K562 (cell line): Measurements from ENCODE around the gene PABPC5. TPM values are rescaled to one million over a fixed set of nuclear protein-coding genes. Genes with fewer than 3 reads are reported as not detected.

Source experiments
- ATAC-seq: fragments of 200-7000 bp; cut with Tn5 transposase; 3 replicates; pipeline ENCODE4 v1.9.1; 2020; ENCODE audit warnings: moderate library complexity
- Bru-seq: library from RNA; stranded (reverse); fragments of 400-500 nt; gene quantifications from one replicate; lab custom pipeline; 2021; lab: Mats Ljungman, UMichigan
- BruChase-seq, 2 experiments: library from RNA; stranded (reverse); fragments of 400-500 nt; gene quantifications; one replicate each; lab custom pipeline; 2021; lab: Mats Ljungman, UMichigan
- BruUV-seq: library from RNA; stranded (reverse); fragments of 400-500 nt; replicated peaks from 2 replicates; lab custom pipeline; 2021; lab: Mats Ljungman, UMichigan
- CTCF ChIA-PET: fragments of 300-600 bp; formaldehyde crosslinking; extraction: SDS; loops from one replicate; lab custom pipeline; 2021; ENCODE audit warnings: low intra/inter-chr PET ratio; lab: Yijun Ruan, JAX
- POLR2A ChIA-PET: fragments of 300-600, 350-650 bp; sonication (Branson Sonifier 250); formaldehyde crosslinking; extraction: SDS; loops from one replicate; lab custom pipeline; 2021; ENCODE audit warnings: antibody characterized with exemption, inconsistent platforms; lab: Yijun Ruan, JAX
- DNase-seq, 4 experiments: peaks; one replicate each; pipeline versions ENCODE4 v3.0.0 to v3.0.0-alpha.2; 2011 to 2018; ENCODE audit warnings: low spot score in 3 of 4, mixed read lengths in 3 of 4; ENCODE audit errors: extremely low read depth in 1 of 4
- FAIRE-seq: peaks from 2 replicates; lab custom pipeline; 2011; peaks lifted over from hg19 to GRCh38; lab: Jason Lieb, UNC
- H2AFZ ChIP-seq: 2 replicates; pipeline ENCODE4 v1.6.0; 2011; ENCODE audit warnings: low read depth, low read length, control low read depth, inconsistent platforms
- H3K27ac ChIP-seq: fragments of 200-600 bp; 3 replicates; pipeline ENCODE4 v1.8.0; 2011; ENCODE audit warnings: low read depth, mild to moderate bottlenecking, control low read depth, inconsistent platforms, low read length, moderate library complexity, mixed read lengths; ENCODE audit errors: extremely low read depth
- H3K27me3 ChIP-seq, 2 experiments: fragments of 300-600 bp in 1 of 2; 2 replicates in 1 of 2; 3 replicates in 1 of 2; pipeline versions ENCODE4 v1.6.0 to v1.8.0; 2011; ENCODE audit warnings: inconsistent platforms in 2 of 2, low read length in 2 of 2, mild to moderate bottlenecking in 1 of 2, mixed read lengths in 1 of 2, moderate library complexity in 1 of 2; ENCODE audit not compliant: control insufficient read depth in 2 of 2, insufficient read depth in 2 of 2
- H3K36me3 ChIP-seq: fragments of 300-600 bp; 3 replicates; pipeline ENCODE4 v1.8.0; 2011; ENCODE audit warnings: mild to moderate bottlenecking, low read length, inconsistent platforms; ENCODE audit not compliant: control insufficient read depth, insufficient read depth
- H3K4me1 ChIP-seq, 2 experiments: fragments of 200-600 bp in 1 of 2; replicated peaks in 1 of 2; 2 replicates in 1 of 2; 3 replicates in 1 of 2; pipeline versions ENCODE4 v1.5.1 to v1.8.0; 2011; ENCODE audit warnings: inconsistent platforms in 2 of 2, low read length in 2 of 2, mild to moderate bottlenecking in 1 of 2, mixed read lengths in 1 of 2, moderate library complexity in 1 of 2; ENCODE audit not compliant: control insufficient read depth in 2 of 2, insufficient read depth in 2 of 2
- H3K4me2 ChIP-seq: 2 replicates; pipeline ENCODE4 v1.6.1; 2011; ENCODE audit warnings: low read length, control low read depth, inconsistent platforms, mixed read lengths; ENCODE audit not compliant: insufficient read depth
- H3K4me3 ChIP-seq: fragments of 200-600 bp; sonication (generic), shearing (Covaris generic); 2 replicates; pipeline ENCODE4 v1.5.1; 2016; ENCODE audit warnings: control low read depth, inconsistent platforms
- H3K79me2 ChIP-seq: fragments of 200-600 bp; 3 replicates; pipeline ENCODE4 v1.8.0; 2011; ENCODE audit warnings: low read length, inconsistent platforms; ENCODE audit not compliant: control insufficient read depth, insufficient read depth
- H3K9ac ChIP-seq, 2 experiments: 2 replicates each; pipeline versions ENCODE4 v1.6.0 to v1.6.1; 2011; ENCODE audit warnings: low read depth in 2 of 2, low read length in 2 of 2, control low read depth in 1 of 2, inconsistent platforms in 1 of 2, mild to moderate bottlenecking in 1 of 2, mixed read lengths in 1 of 2; ENCODE audit not compliant: insufficient read depth in 1 of 2
- H3K9me1 ChIP-seq: one replicate; pipeline ENCODE4 v1.6.0; 2011; ENCODE audit warnings: inconsistent platforms, mild to moderate bottlenecking, low read length, moderate library complexity; ENCODE audit not compliant: control insufficient read depth, insufficient read depth
- H3K9me3 ChIP-seq: replicated peaks from 2 replicates; pipeline ENCODE4 v1.5.1; 2011; ENCODE audit warnings: low read depth, low read length, inconsistent platforms; ENCODE audit not compliant: control insufficient read depth, insufficient read depth
- H4K20me1 ChIP-seq: replicated peaks from 2 replicates; pipeline ENCODE4 v1.6.1; 2011; ENCODE audit warnings: low read length, inconsistent platforms, mixed read lengths; ENCODE audit not compliant: control insufficient read depth, insufficient read depth
- BCLAF1 ChIP-seq, 2 experiments: fragments of 450-650 bp in 1 of 2; IDR thresholded peaks; 2 replicates each; pipeline ENCODE4 v1.6.1; 2011 to 2017; ENCODE audit warnings: low read depth in 2 of 2, antibody characterized with exemption in 1 of 2, borderline replicate concordance in 1 of 2, low read length in 1 of 2, mild to moderate bottlenecking in 1 of 2, mixed read lengths in 1 of 2; ENCODE audit not compliant: control insufficient read depth in 1 of 2
- BRD4 ChIP-seq: fragments of 200-600 bp; sonication (generic); IDR thresholded peaks from 2 replicates; pipeline ENCODE4 v1.6.1; 2017; ENCODE audit warnings: inconsistent platforms
- MYNN ChIP-seq, 2 experiments: sonication (generic); formaldehyde crosslinking in 1 of 2; IDR thresholded peaks; 2 replicates each; pipeline versions ENCODE4 v1.5.0 to v1.6.1; 2016 to 2020; ENCODE audit warnings: antibody characterized with exemption in 1 of 2, missing genetic modification reagents in 1 of 2
- NCOA6 ChIP-seq: fragments of 450-650 bp; IDR thresholded peaks from 2 replicates; pipeline ENCODE4 v1.6.1; 2017; ENCODE audit warnings: mild to moderate bottlenecking
- PTRF ChIP-seq: fragments of 450-650 bp; IDR thresholded peaks from 2 replicates; pipeline ENCODE4 v1.6.1; 2016; ENCODE audit warnings: mild to moderate bottlenecking, missing genetic modification characterization, missing compliant biosample characterization
- ZNF668 ChIP-seq: fragments of 250-450 bp; sonication (Bioruptor Pico); IDR thresholded peaks from 2 replicates; pipeline ENCODE4 v1.8.0; 2022; ENCODE audit warnings: mild to moderate bottlenecking, inconsistent platforms
- WGBS: fragments of 100-300 bp; shearing (Covaris generic); methylation state at CpG from one replicate; pipeline ENCODE4 v1.1.6; 2016; ENCODE audit warnings: low coverage, mixed read lengths; ENCODE audit not compliant: insufficient coverage; ENCODE audit errors: missing lambda C conversion rate; 5-methylcytosine and 5-hydroxymethylcytosine counted together
- in situ Hi-C: fragments of 300-500 bp; cut with MboI; formaldehyde crosslinking; loops from 4 replicates; pipeline ENCODE4 v1.15.0; 2018; ENCODE audit warnings: inconsistent platforms, mixed read lengths
- intact Hi-C: fragments of 100-400 bp; cut with micrococcal nuclease; formaldehyde crosslinking; loops from 2 replicates; pipeline ENCODE4 v1.14.2; 2022
- long read RNA-seq, 3 experiments: library from polyadenylated mRNA in 2 of 3; library from RNA in 1 of 3; unstranded in 2 of 3; stranded (forward) in 1 of 3; transcript quantifications; one replicate each; pipeline ENCODE4 v2.0.0, GENCODE V29; 2019 to 2022
- polyA minus RNA-seq, 3 experiments: library from RNA; depleted of rRNA, polyadenylated mRNA; stranded (reverse); fragments of >200 nt; gene quantifications; 2 replicates each; pipeline ENCODE4 v1.2.3, GENCODE V29; 2011
- polyA plus RNA-seq, 8 experiments: library from polyadenylated mRNA; depleted of rRNA in 4 of 8; stranded (reverse) in 5 of 8; unstranded in 3 of 8; fragments of >200 nt; fragmentation: Nextera tagmentation in 2 of 8; fragmentation: Illumina TruSeq in 1 of 8; extraction: Ambion mirVana in 2 of 8; extraction: Trizol in 1 of 8; gene quantifications; 2 replicates each; pipeline versions ENCODE4 v1.2.1 to v1.2.3, GENCODE V29; 2011 to 2014; ENCODE audit warnings: inconsistent platforms in 1 of 8, missing spikeins in 1 of 8
- total RNA-seq, 7 experiments: library from RNA; depleted of rRNA in 6 of 7; stranded (reverse); fragments of >200 nt in 6 of 7; fragmentation: Illumina TruSeq in 2 of 7; extraction: Trizol in 2 of 7; gene quantifications; 2 replicates each; pipeline versions ENCODE4 v1.2.1 to v1.2.3, GENCODE V29; 2011 to 2021; ENCODE audit warnings: low replicate concordance in 1 of 7
- TF ChIP-seq, protein P1 (sequence below): sonication (generic); formaldehyde crosslinking; IDR thresholded peaks from 2 replicates; pipeline ENCODE4 v1.4.0; 2020; ENCODE audit warnings: mild to moderate bottlenecking, missing genetic modification reagents
- TF ChIP-seq, protein P2 (sequence below): fragments of 450-650 bp; IDR thresholded peaks from 2 replicates; pipeline ENCODE4 v1.6.1; 2017; ENCODE audit warnings: mild to moderate bottlenecking, moderate library complexity
- TF ChIP-seq, protein P3 (sequence below): sonication (generic); formaldehyde crosslinking; IDR thresholded peaks from 2 replicates; pipeline ENCODE4 v1.8.0; 2023; ENCODE audit warnings: mild to moderate bottlenecking, missing genetic modification reagents

The PABPC5 gene
- total RNA-seq (2011; cell fraction: chromatin; rRNA removed; ENCODE audit: low replicate concordance), result not detected in 2 replicates
- total RNA-seq (2011; cell fraction: nucleolus; rRNA removed), result not detected in 2 replicates
- not detected in 2 replicates for total RNA-seq (2011; cell fraction: nucleoplasm; rRNA removed)
- total RNA-seq (2014; rRNA removed) (not detected in 2 replicates), total RNA-seq (2014; rRNA removed; fragmentation: Illumina TruSeq; extraction: Trizol) (not detected in 2 replicates), total RNA-seq (2015; rRNA removed; fragmentation: Illumina TruSeq; extraction: Trizol) (not detected in 2 replicates), total RNA-seq (2021) (not detected in 2 replicates), polyA plus RNA-seq (2011; rRNA removed) (not detected in 2 replicates), polyA plus RNA-seq (2014; fragmentation: Illumina TruSeq; extraction: Trizol) (not detected in 2 replicates), polyA plus RNA-seq (2014; fragmentation: Nextera tagmentation; extraction: Ambion mirVana) (not detected), polyA plus RNA-seq (2014; rRNA removed) (not detected in 2 replicates), polyA minus RNA-seq (2011; rRNA and poly(A)+ RNA removed) (not detected in 2 replicates), Bru-seq, nascent RNA (not detected), BruChase-seq, experiment 1, labeled RNA remaining after a 2-hour chase (not detected), BruChase-seq, experiment 2, labeled RNA remaining after a 6-hour chase (percentile 21 among the genes with signal in this experiment)
- polyA plus RNA-seq (2011; cell fraction: cytosol; rRNA removed), result not detected in 2 replicates
- polyA plus RNA-seq (2011; cell fraction: nucleus; rRNA removed), result not detected in 2 replicates
- not detected in 2 replicates for polyA plus RNA-seq (2012)
- not detected in 2 replicates for polyA minus RNA-seq (2011; cell fraction: cytosol; rRNA and poly(A)+ RNA removed)
- not detected in 2 replicates for polyA minus RNA-seq (2011; cell fraction: nucleus; rRNA and poly(A)+ RNA removed)
- long read RNA-seq, experiment 1, result 0 reads
- long read RNA-seq, experiment 2, result 0 reads
- long read RNA-seq, experiment 3, result 0 reads

DNA sequence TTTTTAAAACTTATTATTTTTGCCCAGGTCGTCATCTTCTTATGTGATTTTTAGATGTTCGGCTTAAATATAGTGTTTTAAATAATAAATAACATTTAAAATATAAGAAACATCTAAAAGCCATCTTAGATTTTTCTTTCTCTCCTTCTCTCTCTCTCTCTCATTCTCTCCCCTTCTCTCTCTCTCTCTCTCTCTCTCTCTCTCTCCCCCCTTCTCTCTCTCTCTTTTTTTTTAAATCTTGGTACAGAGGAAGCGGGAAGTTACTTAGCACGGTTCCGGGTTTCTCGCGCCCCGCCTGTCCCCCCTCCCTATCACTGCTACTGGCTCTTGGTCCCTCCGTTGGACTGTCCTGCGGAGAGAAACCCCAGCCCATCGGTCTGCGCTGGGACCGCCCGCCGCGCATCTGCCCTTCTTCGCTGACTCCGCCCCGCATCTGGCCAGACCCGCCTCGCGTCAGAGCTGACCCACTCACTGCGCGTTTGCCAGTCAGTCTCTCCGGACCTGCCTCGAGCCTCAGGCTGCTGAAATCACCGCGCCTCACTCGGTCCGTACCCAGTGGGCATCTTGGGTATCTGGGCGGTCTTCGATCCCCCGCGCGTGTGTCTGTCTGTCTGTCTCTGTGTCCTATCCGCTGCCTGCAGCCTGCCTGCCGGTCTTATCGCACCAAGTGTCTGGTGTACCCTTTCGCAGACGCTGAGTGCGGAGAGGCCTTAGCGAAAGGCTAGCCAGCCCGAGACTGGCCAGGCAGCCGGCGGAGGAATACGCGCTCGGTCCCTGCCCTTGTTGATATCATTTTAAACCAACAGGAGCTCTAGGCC lies at the start of gene PABPC5:
Gene PABPC5 (plus strand): TSS at position 489 of the 818 bp plus-strand sequence. CDS start 739 bp downstream, outside the sequence.
- H3K4me2 ChIP-seq, result no peak within 1 kb of the TSS
- CTCF ChIA-PET, result no interaction called here
- in situ Hi-C loops, result no loop called here
- intact Hi-C loops, result no loop called here
- POLR2A ChIA-PET, result no interaction called here
- H3K4me1 ChIP-seq, result no peaks in the 10 kb centered on the region
- H4K20me1 ChIP-seq, result no peaks in the 10 kb centered on the region
- no TSS peak for BruUV-seq
- no peaks in the 10 kb centered on the region for H3K9me1 ChIP-seq
- H3K27ac ChIP-seq, result no peak within 1 kb of the TSS
- no peak within 1 kb of the TSS for H3K9ac ChIP-seq
- 7% methylated on average over 20 of the region's 48 CpGs for WGBS
- no peaks in the 10 kb centered on the region for H3K27me3 ChIP-seq
- ATAC-seq (no peak), DNase-seq (no peak), FAIRE-seq (no peak)
- H2AFZ ChIP-seq, result no peak within 1 kb of the TSS
- H3K9me3 ChIP-seq, result no peaks in the 10 kb centered on the region
- no peak within 1 kb of the TSS for H3K4me3 ChIP-seq
- no peaks in the 10 kb centered on the region for H3K79me2 ChIP-seq
- no peaks in the 10 kb centered on the region for H3K36me3 ChIP-seq
- TF ChIP-seq, protein P1, sequence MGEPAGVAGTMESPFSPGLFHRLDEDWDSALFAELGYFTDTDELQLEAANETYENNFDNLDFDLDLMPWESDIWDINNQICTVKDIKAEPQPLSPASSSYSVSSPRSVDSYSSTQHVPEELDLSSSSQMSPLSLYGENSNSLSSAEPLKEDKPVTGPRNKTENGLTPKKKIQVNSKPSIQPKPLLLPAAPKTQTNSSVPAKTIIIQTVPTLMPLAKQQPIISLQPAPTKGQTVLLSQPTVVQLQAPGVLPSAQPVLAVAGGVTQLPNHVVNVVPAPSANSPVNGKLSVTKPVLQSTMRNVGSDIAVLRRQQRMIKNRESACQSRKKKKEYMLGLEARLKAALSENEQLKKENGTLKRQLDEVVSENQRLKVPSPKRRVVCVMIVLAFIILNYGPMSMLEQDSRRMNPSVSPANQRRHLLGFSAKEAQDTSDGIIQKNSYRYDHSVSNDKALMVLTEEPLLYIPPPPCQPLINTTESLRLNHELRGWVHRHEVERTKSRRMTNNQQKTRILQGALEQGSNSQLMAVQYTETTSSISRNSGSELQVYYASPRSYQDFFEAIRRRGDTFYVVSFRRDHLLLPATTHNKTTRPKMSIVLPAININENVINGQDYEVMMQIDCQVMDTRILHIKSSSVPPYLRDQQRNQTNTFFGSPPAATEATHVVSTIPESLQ (CRISPR knock-in tag), result no peak
- TF ChIP-seq BRD4 (no peak), BCLAF1 (IDR thresholded peaks at IDR 0.05; ENCODE audit: borderline replicate concordance in 1 of 2, control insufficient read depth in 1 of 2, low read depth in 2 of 2, low read length in 1 of 2) (no peak), PTRF (tag) (no peak), NCOA6 (no peak), ZNF668 (CRISPR knock-in tag) (no peak), MYNN (IDR thresholded peaks at IDR 0.05) (no peak), MYNN (CRISPR knock-in tag; IDR thresholded peaks at IDR 0.05) (no peak)
- TF ChIP-seq, protein P2, sequence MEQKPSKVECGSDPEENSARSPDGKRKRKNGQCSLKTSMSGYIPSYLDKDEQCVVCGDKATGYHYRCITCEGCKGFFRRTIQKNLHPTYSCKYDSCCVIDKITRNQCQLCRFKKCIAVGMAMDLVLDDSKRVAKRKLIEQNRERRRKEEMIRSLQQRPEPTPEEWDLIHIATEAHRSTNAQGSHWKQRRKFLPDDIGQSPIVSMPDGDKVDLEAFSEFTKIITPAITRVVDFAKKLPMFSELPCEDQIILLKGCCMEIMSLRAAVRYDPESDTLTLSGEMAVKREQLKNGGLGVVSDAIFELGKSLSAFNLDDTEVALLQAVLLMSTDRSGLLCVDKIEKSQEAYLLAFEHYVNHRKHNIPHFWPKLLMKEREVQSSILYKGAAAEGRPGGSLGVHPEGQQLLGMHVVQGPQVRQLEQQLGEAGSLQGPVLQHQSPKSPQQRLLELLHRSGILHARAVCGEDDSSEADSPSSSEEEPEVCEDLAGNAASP, result no peak
- TF ChIP-seq, protein P3, sequence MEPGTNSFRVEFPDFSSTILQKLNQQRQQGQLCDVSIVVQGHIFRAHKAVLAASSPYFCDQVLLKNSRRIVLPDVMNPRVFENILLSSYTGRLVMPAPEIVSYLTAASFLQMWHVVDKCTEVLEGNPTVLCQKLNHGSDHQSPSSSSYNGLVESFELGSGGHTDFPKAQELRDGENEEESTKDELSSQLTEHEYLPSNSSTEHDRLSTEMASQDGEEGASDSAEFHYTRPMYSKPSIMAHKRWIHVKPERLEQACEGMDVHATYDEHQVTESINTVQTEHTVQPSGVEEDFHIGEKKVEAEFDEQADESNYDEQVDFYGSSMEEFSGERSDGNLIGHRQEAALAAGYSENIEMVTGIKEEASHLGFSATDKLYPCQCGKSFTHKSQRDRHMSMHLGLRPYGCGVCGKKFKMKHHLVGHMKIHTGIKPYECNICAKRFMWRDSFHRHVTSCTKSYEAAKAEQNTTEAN, result no peak
